ENCODE results near the gene CD63.

DNA sequence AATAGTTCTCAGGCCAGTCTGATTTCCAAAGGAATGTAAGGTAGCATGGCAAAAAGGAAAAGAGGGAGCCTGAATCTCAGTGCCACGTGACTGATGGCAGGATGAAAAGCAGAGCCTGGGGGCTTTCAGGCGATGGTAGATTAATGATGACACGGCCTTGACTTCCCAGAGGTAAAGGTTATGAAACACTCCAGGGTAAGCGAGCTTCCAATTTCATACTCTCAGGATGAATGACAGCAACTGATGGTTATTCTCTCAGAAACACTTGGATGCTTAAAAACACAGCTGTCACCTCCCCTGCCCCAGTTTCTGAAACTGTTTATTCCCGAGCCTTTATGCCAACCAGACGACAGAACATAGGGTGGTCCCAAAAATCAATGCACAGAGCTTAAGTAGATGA is 42.9 kb upstream of the CD63 start:
- TF ChIP-seq CTCF (IDR thresholded peaks at IDR 0.05) (no peak), POLR2A (IDR thresholded peaks at IDR 0.05) (no peak)

All from thyroid gland (tissue), 4 donors.